HEK293 (cell line): Measurements from ENCODE around the gene HABP4.

Source experiments
- CTCF ChIA-PET: fragments of 350-600 bp; formaldehyde crosslinking; extraction: SDS; loops from one replicate; lab custom pipeline; 2021; ENCODE audit warnings: antibody characterized with exemption; lab: Yijun Ruan, JAX
- POLR2A ChIA-PET: fragments of 300-600 bp; formaldehyde crosslinking; extraction: SDS; loops from one replicate; lab custom pipeline; 2020; ENCODE audit warnings: antibody characterized with exemption, inconsistent platforms; lab: Yijun Ruan, JAX
- H3K27ac ChIP-seq: fragments of 200-500 bp; sonication (Bioruptor generic); 2 replicates; pipeline ENCODE4 v1.5.1; 2014; ENCODE audit warnings: low read depth, low read length, control low read depth, inconsistent platforms; ENCODE audit errors: extremely low read depth
- H3K36me3 ChIP-seq, 2 experiments: fragments of 200-500 bp in 1 of 2; sonication (Bioruptor generic) in 1 of 2; 1 replicate in 1 of 2; 2 replicates in 1 of 2; pipeline ENCODE4 v1.5.1; 2014 to 2017; ENCODE audit warnings: inconsistent platforms in 2 of 2, low read length in 2 of 2; ENCODE audit not compliant: control insufficient read depth in 2 of 2, insufficient read depth in 1 of 2
- H3K4me1 ChIP-seq: fragments of 200-500 bp; sonication (Bioruptor generic); 2 replicates; pipeline ENCODE4 v1.5.1; 2014; ENCODE audit warnings: mild to moderate bottlenecking, low read length, inconsistent platforms; ENCODE audit not compliant: control insufficient read depth, insufficient read depth
- H3K4me3 ChIP-seq: 2 replicates; pipeline ENCODE4 v1.5.1; 2011; ENCODE audit warnings: low read depth, mild to moderate bottlenecking, control low read depth, low read length, moderate library complexity
- H3K9me3 ChIP-seq: fragments of 200-500 bp; sonication (Bioruptor generic); 2 replicates; pipeline ENCODE4 v1.5.1; 2014; ENCODE audit warnings: low read depth, low read length, inconsistent platforms; ENCODE audit not compliant: control insufficient read depth, insufficient read depth
- ZBTB48 ChIP-seq: fragments of 450-650 bp; formaldehyde crosslinking; IDR thresholded peaks from 2 replicates; pipeline ENCODE4 v1.5.1; 2016; ENCODE audit warnings: missing biosample characterization, missing genetic modification characterization
- ZNF114 ChIP-seq: fragments of 450-650 bp; formaldehyde crosslinking; IDR thresholded peaks from 2 replicates; pipeline ENCODE4 v1.5.0; 2017; ENCODE audit warnings: missing biosample characterization, missing genetic modification characterization
- ZNF211 ChIP-seq: fragments of 450-650 bp; formaldehyde crosslinking; IDR thresholded peaks from 2 replicates; pipeline ENCODE4 v1.5.1; 2016; ENCODE audit warnings: low read depth, missing biosample characterization, missing genetic modification characterization
- ZNF221 ChIP-seq: fragments of 450-650 bp; formaldehyde crosslinking; IDR thresholded peaks from 2 replicates; pipeline ENCODE4 v1.5.1; 2017; ENCODE audit warnings: missing biosample characterization, missing genetic modification characterization, borderline replicate concordance
- ZNF426 ChIP-seq: fragments of 450-650 bp; formaldehyde crosslinking; IDR thresholded peaks from 2 replicates; pipeline ENCODE4 v1.5.1; 2017; ENCODE audit warnings: missing biosample characterization, missing genetic modification characterization, mild to moderate bottlenecking, inconsistent platforms, moderate library complexity
- ZNF660 ChIP-seq: fragments of 450-650 bp; IDR thresholded peaks from 2 replicates; pipeline ENCODE4 v1.5.1; 2018; ENCODE audit warnings: missing biosample characterization, mild to moderate bottlenecking, missing genetic modification characterization
- ZNF677 ChIP-seq: fragments of 450-650 bp; IDR thresholded peaks from 2 replicates; pipeline ENCODE4 v1.5.0; 2018; ENCODE audit warnings: missing biosample characterization, mild to moderate bottlenecking, missing genetic modification characterization, moderate library complexity
- TF ChIP-seq, protein P1 (sequence below): fragments of 450-650 bp; IDR thresholded peaks from 2 replicates; pipeline ENCODE4 v1.5.1; 2018; ENCODE audit warnings: missing biosample characterization, mild to moderate bottlenecking, missing genetic modification characterization
- TF ChIP-seq, protein P2 (sequence below): IDR thresholded peaks from 2 replicates; pipeline ENCODE4 v1.6.1; 2011; ENCODE audit warnings: mild to moderate bottlenecking, low read depth, low read length, borderline replicate concordance
- TF ChIP-seq, protein P3 (sequence below): fragments of 450-650 bp; formaldehyde crosslinking; IDR thresholded peaks from 2 replicates; pipeline ENCODE4 v1.5.1; 2016; ENCODE audit warnings: missing biosample characterization, missing genetic modification characterization
- TF ChIP-seq, protein P4 (sequence below): fragments of 450-650 bp; formaldehyde crosslinking; IDR thresholded peaks from 2 replicates; pipeline ENCODE4 v1.5.1; 2017; ENCODE audit warnings: missing biosample characterization, missing genetic modification characterization
- TF ChIP-seq, protein P5 (sequence below): fragments of 450-650 bp; formaldehyde crosslinking; IDR thresholded peaks from 2 replicates; pipeline ENCODE4 v1.5.1; 2016; ENCODE audit warnings: missing biosample characterization, missing genetic modification characterization
- TF ChIP-seq, protein P6 (sequence below): fragments of 450-650 bp; formaldehyde crosslinking; conservative IDR thresholded peaks from 2 replicates; pipeline ENCODE4 v1.5.1; 2016; ENCODE audit warnings: low read depth, missing biosample characterization, missing genetic modification characterization
- TF ChIP-seq, protein P7 (sequence below): fragments of 450-650 bp; formaldehyde crosslinking; IDR thresholded peaks from 2 replicates; pipeline ENCODE4 v1.5.1; 2016; ENCODE audit warnings: missing biosample characterization, missing genetic modification characterization

The HABP4 gene

DNA sequence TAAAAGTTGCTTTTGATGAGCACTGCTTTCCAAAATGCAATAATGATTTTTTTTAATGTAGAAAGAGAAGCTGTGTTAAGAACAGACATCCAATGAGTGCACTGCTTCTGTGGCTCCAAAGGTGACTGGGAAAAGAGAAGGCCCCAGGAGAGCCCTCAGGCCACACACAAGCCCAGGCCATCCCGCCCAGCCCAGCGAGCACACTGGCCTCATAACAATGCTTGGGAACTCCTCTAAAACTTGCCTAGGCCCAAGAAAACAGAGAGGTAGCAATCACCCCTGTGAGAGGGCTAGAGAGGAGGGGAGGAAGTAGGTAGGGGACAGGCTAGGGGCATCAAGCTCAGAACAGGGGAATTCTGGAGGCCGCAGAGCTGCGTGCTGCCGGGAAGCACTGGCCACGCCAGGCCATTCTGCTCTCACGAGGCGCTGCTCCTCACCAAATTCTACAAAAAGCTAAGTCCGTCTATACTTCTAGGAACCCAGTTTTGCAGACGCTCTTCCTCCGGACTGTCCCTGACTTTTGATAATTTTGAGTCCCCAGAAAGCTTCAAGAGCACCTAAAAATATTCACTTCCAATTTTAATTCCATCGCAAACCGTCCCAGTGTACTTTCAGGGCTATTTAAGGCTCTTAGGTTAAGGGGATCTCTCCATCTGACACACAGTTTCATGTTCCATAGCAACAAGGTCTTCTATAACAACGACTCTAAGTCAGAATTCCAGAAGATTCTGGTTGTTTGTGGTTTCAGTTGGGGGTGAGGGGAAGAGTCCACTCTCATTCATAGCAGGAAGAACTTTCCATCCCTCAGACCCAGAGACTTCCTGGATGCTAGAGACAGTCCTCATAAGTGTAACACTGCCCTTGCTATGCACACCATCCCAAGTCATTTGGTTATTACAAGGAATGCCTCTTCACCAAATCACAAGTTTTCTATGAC, 51.0 kb downstream of the HABP4 start (continued):
- TF ChIP-seq, protein P1, sequence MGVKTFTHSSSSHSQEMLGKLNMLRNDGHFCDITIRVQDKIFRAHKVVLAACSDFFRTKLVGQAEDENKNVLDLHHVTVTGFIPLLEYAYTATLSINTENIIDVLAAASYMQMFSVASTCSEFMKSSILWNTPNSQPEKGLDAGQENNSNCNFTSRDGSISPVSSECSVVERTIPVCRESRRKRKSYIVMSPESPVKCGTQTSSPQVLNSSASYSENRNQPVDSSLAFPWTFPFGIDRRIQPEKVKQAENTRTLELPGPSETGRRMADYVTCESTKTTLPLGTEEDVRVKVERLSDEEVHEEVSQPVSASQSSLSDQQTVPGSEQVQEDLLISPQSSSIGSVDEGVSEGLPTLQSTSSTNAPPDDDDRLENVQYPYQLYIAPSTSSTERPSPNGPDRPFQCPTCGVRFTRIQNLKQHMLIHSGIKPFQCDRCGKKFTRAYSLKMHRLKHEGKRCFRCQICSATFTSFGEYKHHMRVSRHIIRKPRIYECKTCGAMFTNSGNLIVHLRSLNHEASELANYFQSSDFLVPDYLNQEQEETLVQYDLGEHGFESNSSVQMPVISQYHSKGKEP = no peak
- TF ChIP-seq, protein P2, sequence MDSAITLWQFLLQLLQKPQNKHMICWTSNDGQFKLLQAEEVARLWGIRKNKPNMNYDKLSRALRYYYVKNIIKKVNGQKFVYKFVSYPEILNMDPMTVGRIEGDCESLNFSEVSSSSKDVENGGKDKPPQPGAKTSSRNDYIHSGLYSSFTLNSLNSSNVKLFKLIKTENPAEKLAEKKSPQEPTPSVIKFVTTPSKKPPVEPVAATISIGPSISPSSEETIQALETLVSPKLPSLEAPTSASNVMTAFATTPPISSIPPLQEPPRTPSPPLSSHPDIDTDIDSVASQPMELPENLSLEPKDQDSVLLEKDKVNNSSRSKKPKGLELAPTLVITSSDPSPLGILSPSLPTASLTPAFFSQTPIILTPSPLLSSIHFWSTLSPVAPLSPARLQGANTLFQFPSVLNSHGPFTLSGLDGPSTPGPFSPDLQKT = no peak
- TF ChIP-seq ZNF660 (tag by site-specific recombination) (no peak), ZNF114 (no peak)
- TF ChIP-seq, protein P3, sequence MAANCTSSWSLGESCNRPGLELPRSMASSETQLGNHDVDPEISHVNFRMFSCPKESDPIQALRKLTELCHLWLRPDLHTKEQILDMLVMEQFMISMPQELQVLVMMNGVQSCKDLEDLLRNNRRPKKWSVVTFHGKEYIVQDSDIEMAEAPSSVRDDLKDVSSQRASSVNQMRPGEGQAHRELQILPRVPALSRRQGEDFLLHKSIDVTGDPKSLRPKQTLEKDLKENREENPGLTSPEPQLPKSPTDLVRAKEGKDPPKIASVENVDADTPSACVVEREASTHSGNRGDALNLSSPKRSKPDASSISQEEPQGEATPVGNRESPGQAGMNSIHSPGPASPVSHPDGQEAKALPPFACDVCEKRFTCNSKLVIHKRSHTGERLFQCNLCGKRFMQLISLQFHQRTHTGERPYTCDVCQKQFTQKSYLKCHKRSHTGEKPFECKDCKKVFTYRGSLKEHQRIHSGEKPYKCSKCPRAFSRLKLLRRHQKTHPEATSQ (tag by site-specific recombination) = no peak

DNA sequence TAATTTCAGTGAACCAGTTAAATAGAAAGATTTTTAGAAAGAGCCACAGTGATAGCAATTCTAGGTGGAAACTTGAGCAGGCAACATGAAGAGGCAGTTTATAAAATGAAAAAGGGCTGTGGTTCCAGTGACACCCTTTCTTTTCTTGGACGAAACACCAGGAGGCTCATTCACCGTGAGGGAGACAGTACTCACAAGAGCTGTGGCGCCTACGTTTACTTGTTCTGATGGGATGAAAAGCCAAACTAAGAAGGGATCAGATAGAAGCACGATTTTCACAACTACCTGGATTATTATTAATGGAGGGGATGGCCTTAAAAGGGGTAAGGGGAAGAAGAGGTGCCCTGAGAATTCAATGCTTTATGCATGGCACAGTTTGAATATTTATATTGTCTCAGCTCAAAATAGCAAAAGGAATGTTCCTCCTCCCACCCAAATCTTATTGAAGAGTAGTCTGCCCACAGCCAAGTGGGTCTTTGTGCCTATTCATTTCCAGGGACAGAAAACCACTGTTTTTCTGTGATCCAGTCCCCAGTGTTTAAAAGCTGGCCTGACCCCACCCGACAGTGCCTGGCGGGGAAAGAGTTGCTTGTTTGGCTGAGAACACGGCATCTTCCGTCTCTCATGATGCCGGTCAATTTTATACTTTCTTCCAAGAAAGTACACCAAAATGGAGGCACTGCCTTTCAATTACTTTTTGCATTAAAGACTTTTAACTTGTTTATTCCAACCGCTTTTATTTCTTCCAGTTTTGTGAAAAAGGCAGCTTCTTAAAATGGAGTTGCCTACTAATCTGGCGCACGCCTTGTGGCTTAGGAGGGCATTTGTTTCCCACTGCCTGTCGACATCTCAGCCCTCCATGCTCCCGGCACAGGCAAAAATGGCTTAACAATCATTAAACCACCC, 51.9 kb downstream of the HABP4 start:
- Histone ChIP-seq H3K4me1 (no peaks in the 10 kb centered on the region), H3K9me3 (no peaks in the 10 kb centered on the region), H3K4me3 (no peak overlapping the region), H3K27ac (no peak overlapping the region), H3K36me3 (peaks cover 0 to 4% of the 10 kb centered on the region in 2 experiments; a peak in 1 of 3 replicates)
- CTCF ChIA-PET = no interaction called here
- POLR2A ChIA-PET = no interaction called here
- TF ChIP-seq ZNF426 (tag by site-specific recombination) (no peak), ZBTB48 (tag by site-specific recombination) (no peak), ZNF677 (tag by site-specific recombination) (no peak), ZNF221 (tag by site-specific recombination) (no peak), ZNF211 (tag by site-specific recombination) (no peak)
- TF ChIP-seq, protein P4, sequence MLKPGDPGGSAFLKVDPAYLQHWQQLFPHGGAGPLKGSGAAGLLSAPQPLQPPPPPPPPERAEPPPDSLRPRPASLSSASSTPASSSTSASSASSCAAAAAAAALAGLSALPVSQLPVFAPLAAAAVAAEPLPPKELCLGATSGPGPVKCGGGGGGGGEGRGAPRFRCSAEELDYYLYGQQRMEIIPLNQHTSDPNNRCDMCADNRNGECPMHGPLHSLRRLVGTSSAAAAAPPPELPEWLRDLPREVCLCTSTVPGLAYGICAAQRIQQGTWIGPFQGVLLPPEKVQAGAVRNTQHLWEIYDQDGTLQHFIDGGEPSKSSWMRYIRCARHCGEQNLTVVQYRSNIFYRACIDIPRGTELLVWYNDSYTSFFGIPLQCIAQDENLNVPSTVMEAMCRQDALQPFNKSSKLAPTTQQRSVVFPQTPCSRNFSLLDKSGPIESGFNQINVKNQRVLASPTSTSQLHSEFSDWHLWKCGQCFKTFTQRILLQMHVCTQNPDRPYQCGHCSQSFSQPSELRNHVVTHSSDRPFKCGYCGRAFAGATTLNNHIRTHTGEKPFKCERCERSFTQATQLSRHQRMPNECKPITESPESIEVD = no peak
- TF ChIP-seq, protein P5, sequence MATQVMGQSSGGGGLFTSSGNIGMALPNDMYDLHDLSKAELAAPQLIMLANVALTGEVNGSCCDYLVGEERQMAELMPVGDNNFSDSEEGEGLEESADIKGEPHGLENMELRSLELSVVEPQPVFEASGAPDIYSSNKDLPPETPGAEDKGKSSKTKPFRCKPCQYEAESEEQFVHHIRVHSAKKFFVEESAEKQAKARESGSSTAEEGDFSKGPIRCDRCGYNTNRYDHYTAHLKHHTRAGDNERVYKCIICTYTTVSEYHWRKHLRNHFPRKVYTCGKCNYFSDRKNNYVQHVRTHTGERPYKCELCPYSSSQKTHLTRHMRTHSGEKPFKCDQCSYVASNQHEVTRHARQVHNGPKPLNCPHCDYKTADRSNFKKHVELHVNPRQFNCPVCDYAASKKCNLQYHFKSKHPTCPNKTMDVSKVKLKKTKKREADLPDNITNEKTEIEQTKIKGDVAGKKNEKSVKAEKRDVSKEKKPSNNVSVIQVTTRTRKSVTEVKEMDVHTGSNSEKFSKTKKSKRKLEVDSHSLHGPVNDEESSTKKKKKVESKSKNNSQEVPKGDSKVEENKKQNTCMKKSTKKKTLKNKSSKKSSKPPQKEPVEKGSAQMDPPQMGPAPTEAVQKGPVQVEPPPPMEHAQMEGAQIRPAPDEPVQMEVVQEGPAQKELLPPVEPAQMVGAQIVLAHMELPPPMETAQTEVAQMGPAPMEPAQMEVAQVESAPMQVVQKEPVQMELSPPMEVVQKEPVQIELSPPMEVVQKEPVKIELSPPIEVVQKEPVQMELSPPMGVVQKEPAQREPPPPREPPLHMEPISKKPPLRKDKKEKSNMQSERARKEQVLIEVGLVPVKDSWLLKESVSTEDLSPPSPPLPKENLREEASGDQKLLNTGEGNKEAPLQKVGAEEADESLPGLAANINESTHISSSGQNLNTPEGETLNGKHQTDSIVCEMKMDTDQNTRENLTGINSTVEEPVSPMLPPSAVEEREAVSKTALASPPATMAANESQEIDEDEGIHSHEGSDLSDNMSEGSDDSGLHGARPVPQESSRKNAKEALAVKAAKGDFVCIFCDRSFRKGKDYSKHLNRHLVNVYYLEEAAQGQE (tag by site-specific recombination) = no peak
- TF ChIP-seq, protein P6, sequence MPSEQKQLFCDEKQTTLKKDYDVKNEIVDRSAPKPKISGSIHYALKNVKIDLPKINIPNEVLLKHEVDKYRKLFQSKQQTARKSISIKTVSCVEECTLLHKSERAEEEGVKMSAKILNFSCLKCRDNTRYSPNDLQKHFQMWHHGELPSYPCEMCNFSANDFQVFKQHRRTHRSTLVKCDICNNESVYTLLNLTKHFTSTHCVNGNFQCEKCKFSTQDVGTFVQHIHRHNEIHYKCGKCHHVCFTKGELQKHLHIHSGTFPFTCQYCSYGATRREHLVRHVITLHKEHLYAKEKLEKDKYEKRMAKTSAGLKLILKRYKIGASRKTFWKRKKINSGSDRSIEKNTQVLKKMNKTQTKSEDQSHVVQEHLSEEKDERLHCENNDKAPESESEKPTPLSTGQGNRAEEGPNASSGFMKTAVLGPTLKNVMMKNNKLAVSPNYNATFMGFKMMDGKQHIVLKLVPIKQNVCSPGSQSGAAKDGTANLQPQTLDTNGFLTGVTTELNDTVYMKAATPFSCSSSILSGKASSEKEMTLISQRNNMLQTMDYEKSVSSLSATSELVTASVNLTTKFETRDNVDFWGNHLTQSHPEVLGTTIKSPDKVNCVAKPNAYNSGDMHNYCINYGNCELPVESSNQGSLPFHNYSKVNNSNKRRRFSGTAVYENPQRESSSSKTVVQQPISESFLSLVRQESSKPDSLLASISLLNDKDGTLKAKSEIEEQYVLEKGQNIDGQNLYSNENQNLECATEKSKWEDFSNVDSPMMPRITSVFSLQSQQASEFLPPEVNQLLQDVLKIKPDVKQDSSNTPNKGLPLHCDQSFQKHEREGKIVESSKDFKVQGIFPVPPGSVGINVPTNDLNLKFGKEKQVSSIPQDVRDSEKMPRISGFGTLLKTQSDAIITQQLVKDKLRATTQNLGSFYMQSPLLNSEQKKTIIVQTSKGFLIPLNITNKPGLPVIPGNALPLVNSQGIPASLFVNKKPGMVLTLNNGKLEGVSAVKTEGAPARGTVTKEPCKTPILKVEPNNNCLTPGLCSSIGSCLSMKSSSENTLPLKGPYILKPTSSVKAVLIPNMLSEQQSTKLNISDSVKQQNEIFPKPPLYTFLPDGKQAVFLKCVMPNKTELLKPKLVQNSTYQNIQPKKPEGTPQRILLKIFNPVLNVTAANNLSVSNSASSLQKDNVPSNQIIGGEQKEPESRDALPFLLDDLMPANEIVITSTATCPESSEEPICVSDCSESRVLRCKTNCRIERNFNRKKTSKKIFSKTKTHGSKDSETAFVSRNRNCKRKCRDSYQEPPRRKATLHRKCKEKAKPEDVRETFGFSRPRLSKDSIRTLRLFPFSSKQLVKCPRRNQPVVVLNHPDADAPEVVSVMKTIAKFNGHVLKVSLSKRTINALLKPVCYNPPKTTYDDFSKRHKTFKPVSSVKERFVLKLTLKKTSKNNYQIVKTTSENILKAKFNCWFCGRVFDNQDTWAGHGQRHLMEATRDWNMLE (tag by site-specific recombination) = no peak
- TF ChIP-seq, protein P7, sequence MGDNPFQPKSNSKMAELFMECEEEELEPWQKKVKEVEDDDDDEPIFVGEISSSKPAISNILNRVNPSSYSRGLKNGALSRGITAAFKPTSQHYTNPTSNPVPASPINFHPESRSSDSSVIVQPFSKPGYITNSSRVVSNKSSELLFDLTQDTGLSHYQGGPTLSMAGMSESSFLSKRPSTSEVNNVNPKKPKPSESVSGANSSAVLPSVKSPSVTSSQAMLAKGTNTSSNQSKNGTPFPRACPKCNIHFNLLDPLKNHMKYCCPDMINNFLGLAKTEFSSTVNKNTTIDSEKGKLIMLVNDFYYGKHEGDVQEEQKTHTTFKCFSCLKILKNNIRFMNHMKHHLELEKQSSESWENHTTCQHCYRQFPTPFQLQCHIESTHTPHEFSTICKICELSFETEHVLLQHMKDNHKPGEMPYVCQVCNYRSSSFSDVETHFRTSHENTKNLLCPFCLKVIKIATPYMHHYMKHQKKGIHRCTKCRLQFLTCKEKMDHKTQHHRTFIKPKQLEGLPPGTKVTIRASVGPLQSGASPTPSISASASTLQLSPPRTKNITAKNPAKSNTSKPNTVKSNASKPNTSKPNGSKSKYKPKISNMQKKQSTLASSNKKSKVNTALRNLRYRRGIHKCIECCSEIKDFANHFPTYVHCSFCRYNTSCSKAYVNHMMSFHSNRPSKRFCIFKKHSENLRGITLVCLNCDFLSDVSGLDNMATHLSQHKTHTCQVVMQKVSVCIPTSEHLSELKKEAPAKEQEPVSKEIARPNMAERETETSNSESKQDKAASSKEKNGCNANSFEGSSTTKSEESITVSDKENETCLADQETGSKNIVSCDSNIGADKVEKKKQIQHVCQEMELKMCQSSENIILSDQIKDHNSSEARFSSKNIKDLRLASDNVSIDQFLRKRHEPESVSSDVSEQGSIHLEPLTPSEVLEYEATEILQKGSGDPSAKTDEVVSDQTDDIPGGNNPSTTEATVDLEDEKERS = no peak
